PC-9 (cell line): ENCODE results near the gene C9orf78. TPM values are rescaled to one million over a fixed set of nuclear protein-coding genes. Genes with fewer than 3 reads are reported as not detected.

Experiments
- BruUV-seq: library from RNA; stranded (reverse); fragments of 400-500 nt; replicated peaks from 2 replicates; lab custom pipeline; 2021; lab: Mats Ljungman, UMichigan
- CTCF ChIA-PET: fragments of 300-600 bp; sonication (Branson Sonifier 250); formaldehyde crosslinking; loops from one replicate; lab custom pipeline; 2022; ENCODE audit warnings: antibody characterized with exemption; lab: Charles Lee
- POLR2A ChIA-PET: fragments of 300-600 bp; sonication (Branson Sonifier 250); formaldehyde crosslinking; loops from one replicate; lab custom pipeline; 2022; ENCODE audit warnings: antibody characterized with exemption; ENCODE audit not compliant: unreplicated experiment; lab: Charles Lee
- DNase-seq, 2 experiments: peaks; one replicate each; pipeline versions ENCODE4 v3.0.0 to v3.0.0-alpha.2; 2015 to 2022; ENCODE audit warnings: mixed read lengths in 1 of 2
- H2AFZ ChIP-seq: fragments of 200-600 bp; sonication (generic); 2 replicates; pipeline ENCODE4 v1.8.1; 2017; ENCODE audit warnings: antibody characterized with exemption
- H3F3A ChIP-seq: fragments of 200-600 bp; sonication (generic); 2 replicates; pipeline ENCODE4 v1.8.1; 2017; ENCODE audit warnings: antibody characterized with exemption, mild to moderate bottlenecking, low read depth; ENCODE audit not compliant: insufficient read depth
- H3K27ac ChIP-seq: fragments of 200-600 bp; sonication (generic); 2 replicates; pipeline ENCODE4 v1.6.1; 2016; ENCODE audit warnings: mixed run types
- H3K27me3 ChIP-seq: fragments of 200-600 bp; sonication (generic); 2 replicates; pipeline ENCODE4 v1.6.1; 2016; ENCODE audit warnings: low read depth, mixed run types; ENCODE audit not compliant: insufficient read depth
- H3K36me3 ChIP-seq: fragments of 200-600 bp; sonication (generic); 2 replicates; pipeline ENCODE4 v1.6.1; 2016; ENCODE audit warnings: low read depth, mixed run types
- H3K4me1 ChIP-seq: fragments of 200-600 bp; sonication (generic); replicated peaks from 2 replicates; pipeline ENCODE4 v1.6.1; 2016; ENCODE audit warnings: mixed run types; ENCODE audit not compliant: insufficient read depth
- H3K4me2 ChIP-seq: fragments of 200-600 bp; sonication (generic); 2 replicates; pipeline ENCODE4 v1.6.1; 2017; ENCODE audit warnings: mixed run types
- H3K4me3 ChIP-seq: fragments of 200-600 bp; sonication (generic); 2 replicates; pipeline ENCODE4 v1.6.1; 2016; ENCODE audit warnings: mixed run types
- H3K79me2 ChIP-seq: fragments of 200-600 bp; sonication (generic); 2 replicates; pipeline ENCODE4 v1.6.1; 2017; ENCODE audit warnings: low read depth, mixed run types
- H3K9me2 ChIP-seq: fragments of 200-600 bp; sonication (generic); 2 replicates; pipeline ENCODE4 v1.8.1; 2017; ENCODE audit warnings: mild to moderate bottlenecking; ENCODE audit not compliant: insufficient read depth
- H3K9me3 ChIP-seq: fragments of 200-600 bp; sonication (generic); 2 replicates; pipeline ENCODE4 v1.8.1; 2016; ENCODE audit warnings: low read depth; ENCODE audit not compliant: insufficient read depth
- H4K20me1 ChIP-seq: fragments of 200-600 bp; sonication (generic); 2 replicates; pipeline ENCODE4 v1.8.1; 2017; ENCODE audit not compliant: insufficient read depth
- EZH2 ChIP-seq: fragments of 200-600 bp; sonication (generic); IDR thresholded peaks from 2 replicates; pipeline ENCODE4 v1.8.0; 2017; ENCODE audit warnings: antibody characterized with exemption, low read depth
- intact Hi-C: fragments of 100-400 bp; cut with micrococcal nuclease; formaldehyde crosslinking; loops from one replicate; pipeline ENCODE4 v1.10.0; 2022; ENCODE audit not compliant: unreplicated experiment
- total RNA-seq: library from RNA; stranded (reverse); gene quantifications from 2 replicates; pipeline ENCODE4 v1.2.3, GENCODE V29; 2021
- TF ChIP-seq, protein P1 (sequence below): fragments of 200-600 bp; sonication (generic); conservative IDR thresholded peaks from 2 replicates; pipeline ENCODE4 v1.6.1; 2017; ENCODE audit warnings: mixed run types, antibody characterized with exemption, mild to moderate bottlenecking, moderate library complexity

C9orf78 gene
- total RNA-seq, 1 experiment from 2014 or later: 51.7 TPM

DNA sequence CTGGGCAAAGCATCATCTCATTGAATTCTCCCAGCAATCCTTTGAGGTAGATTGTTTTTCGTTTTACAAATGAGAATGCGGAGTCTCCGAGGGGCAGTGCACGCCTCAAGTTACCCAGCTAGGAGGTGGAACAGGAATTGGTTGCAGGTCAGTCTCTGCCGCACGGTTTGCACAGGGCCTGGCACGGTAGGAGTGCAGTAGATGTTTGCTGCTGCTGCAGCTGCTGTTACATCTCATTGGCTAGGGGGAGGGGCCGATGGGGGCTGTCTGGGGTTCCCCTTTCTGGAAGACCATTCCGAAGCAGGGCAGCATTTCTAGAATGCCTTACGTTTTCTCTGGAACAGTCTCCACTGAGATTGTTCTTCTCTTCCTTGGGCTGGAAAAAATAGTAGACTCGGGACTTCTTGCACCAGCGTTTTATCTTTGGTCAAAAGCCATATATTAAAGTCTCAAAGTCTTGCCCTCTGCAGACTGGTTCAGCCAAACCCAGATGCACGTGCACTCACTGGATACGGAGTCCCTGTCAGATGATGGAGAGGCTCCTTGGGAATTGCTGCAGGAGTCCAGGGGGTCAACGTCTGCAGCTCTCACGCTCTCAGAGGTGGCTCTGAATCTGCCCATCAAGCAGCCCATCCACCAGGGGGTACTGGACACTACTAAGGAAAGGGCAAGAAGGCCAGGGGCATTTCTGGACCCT lies 1.4 kb upstream of the C9orf78 start:
- Histone ChIP-seq H3K79me2 (peaks cover 32% of the 10 kb centered on the region), H2AFZ (peak overlapping the region; percentile 90), H3F3A (no peaks in the 10 kb centered on the region; the same call in 1 of the 2 replicates), H3K36me3 (peaks cover 6% of the 10 kb centered on the region), H3K4me1 (peaks cover 15% of the 10 kb centered on the region), H3K9me2 (no peaks in the 10 kb centered on the region), H3K4me3 (peak overlapping the region; percentile 78), H4K20me1 (no peaks in the 10 kb centered on the region), H3K9me3 (no peaks in the 10 kb centered on the region), H3K4me2 (peak overlapping the region; percentile 98), H3K27me3 (no peaks in the 10 kb centered on the region), H3K27ac (no peak overlapping the region)
- no TSS peak for BruUV-seq
- ChIA-PET CTCF (no interaction called here), POLR2A (no interaction called here)
- DNase-seq: no peak
- intact Hi-C loops: loop anchor here (5.0 kb wide), 1 partner anchor 261 kb away; no protein-coding TSS in a partner anchor
- no peak for TF ChIP-seq EZH2
- TF ChIP-seq, protein P1, sequence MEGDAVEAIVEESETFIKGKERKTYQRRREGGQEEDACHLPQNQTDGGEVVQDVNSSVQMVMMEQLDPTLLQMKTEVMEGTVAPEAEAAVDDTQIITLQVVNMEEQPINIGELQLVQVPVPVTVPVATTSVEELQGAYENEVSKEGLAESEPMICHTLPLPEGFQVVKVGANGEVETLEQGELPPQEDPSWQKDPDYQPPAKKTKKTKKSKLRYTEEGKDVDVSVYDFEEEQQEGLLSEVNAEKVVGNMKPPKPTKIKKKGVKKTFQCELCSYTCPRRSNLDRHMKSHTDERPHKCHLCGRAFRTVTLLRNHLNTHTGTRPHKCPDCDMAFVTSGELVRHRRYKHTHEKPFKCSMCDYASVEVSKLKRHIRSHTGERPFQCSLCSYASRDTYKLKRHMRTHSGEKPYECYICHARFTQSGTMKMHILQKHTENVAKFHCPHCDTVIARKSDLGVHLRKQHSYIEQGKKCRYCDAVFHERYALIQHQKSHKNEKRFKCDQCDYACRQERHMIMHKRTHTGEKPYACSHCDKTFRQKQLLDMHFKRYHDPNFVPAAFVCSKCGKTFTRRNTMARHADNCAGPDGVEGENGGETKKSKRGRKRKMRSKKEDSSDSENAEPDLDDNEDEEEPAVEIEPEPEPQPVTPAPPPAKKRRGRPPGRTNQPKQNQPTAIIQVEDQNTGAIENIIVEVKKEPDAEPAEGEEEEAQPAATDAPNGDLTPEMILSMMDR: no peak

DNA sequence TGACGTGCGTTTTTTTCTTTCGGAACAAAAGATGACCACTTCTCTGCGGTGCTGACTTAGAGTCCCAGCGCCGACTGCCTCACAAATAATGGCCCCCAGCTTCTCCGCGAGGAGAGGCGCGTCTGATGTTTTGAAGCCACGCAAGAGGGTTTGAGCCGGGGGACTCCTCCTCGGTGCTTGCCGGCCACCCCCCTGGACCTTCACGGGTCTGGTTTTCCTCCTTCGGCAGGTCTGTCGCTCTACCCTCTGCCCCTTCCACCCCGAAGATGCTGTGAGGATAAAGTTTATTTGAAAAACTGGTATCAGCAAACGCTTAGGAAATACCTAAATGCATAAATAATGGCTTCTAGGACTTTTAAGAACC lies 767 bp upstream of the C9orf78 start:
- intact Hi-C loops: loop anchor here (1.0 to 5.0 kb wide), 3 partner anchors 12 to 261 kb away; partner anchors contain the start of gene TOR1A
- H3K4me1 ChIP-seq: peaks cover 15% of the 10 kb centered on the region
- no peaks in the 10 kb centered on the region for H3K9me2 ChIP-seq
- ChIA-PET CTCF (no interaction called here), POLR2A (no interaction called here)
- TF ChIP-seq, protein P1: no peak
- no peak for TF ChIP-seq EZH2
- H3K27me3 ChIP-seq: no peaks in the 10 kb centered on the region
- DNase-seq: no peak
- H3K4me2 ChIP-seq: peak overlapping the region; percentile 98
- peak overlapping the region; percentile 78 for H3K4me3 ChIP-seq
- no peaks in the 10 kb centered on the region; the same call in 1 of the 2 replicates for H3F3A ChIP-seq
- H3K36me3 ChIP-seq: peaks cover 13% of the 10 kb centered on the region
- H2AFZ ChIP-seq: peak overlapping the region; percentile 90
- H3K9me3 ChIP-seq: no peaks in the 10 kb centered on the region
- no peak overlapping the region for H3K27ac ChIP-seq
- H3K79me2 ChIP-seq: peaks cover 32% of the 10 kb centered on the region
- BruUV-seq: TSS peak; percentile 61
- H4K20me1 ChIP-seq: no peaks in the 10 kb centered on the region

DNA sequence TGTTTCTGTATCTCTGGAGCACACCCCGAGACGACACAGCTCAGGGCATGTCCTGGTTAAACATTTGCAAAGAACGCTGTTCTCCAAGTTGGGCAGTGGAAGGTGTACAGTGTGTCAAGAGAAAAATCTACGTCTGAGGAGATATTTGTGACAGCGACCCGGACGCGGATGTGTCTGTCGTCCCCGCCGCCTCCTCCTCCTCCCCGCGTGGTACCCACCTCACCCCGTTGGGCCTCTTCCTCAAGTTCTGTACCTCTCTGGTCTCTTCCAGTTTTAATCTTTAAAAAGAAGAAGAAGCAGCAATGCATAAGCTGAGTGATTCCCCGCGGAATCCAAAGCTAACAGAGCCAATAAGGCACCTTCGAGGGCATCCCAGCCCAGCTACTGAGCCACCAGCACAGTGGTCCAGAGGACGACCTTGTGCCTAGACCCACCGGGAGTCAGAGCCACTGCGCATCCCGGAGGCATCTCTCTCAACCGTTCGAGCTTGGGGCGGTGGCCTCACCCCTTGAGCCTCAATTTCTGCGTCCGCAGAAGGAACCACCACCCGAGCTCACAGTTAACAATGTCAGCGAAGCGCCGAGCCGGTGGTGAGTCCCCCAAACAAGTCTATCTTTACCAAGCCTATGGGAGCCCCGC lies 467 bp downstream of the C9orf78 start:
- DNase-seq: peak; percentile 7 to 38
- Histone ChIP-seq H3K27ac (no peak overlapping the region), H3K79me2 (peaks cover 32% of the 10 kb centered on the region), H3K9me3 (no peaks in the 10 kb centered on the region), H3K4me1 (peaks cover 15% of the 10 kb centered on the region), H3K9me2 (no peaks in the 10 kb centered on the region), H3K4me3 (peak overlapping the region; percentile 78), H4K20me1 (no peaks in the 10 kb centered on the region), H3K27me3 (no peaks in the 10 kb centered on the region), H3K4me2 (peak overlapping the region; percentile 81), H2AFZ (peak overlapping the region; percentile 86), H3K36me3 (peaks cover 13% of the 10 kb centered on the region), H3F3A (no peaks in the 10 kb centered on the region; the same call in 1 of the 2 replicates)
- BruUV-seq: TSS peak; percentile 67
- intact Hi-C loops: loop anchor here (1.0 to 5.0 kb wide), 3 partner anchors 10 to 263 kb away; partner anchors contain the start of gene TOR1A
- POLR2A ChIA-PET: interaction anchor here (0.6 kb wide), 2 partner anchors 17 to 231 kb away, joined by 5 to 11 read pairs; no protein-coding TSS in a partner anchor
- CTCF ChIA-PET: interaction anchor here (0.6 kb wide), 1 partner anchor 48 kb away, joined by 3 read pairs; no protein-coding TSS in a partner anchor
- TF ChIP-seq, protein P1: no peak
- TF ChIP-seq EZH2: no peak
